Breast epithelium (tissue), 3 donors: ENCODE data around the gene LIPG.

Experiments used
- POLR2A ChIP-seq: fragments of 450-650 bp; IDR thresholded peaks from one replicate; pipeline ENCODE4 v1.6.1; 2016; ENCODE audit warnings: antibody characterized with exemption, mild to moderate bottlenecking, moderate library complexity
- POLR2AphosphoS5 ChIP-seq, 3 donors: sonication (generic); formaldehyde crosslinking; IDR thresholded peaks; one replicate each; pipeline ENCODE4 v1.6.1; 2017; ENCODE audit warnings: antibody characterized with exemption in 3 of 3
- TF ChIP-seq, protein P1 (sequence below), 3 donors: fragments of 450-650 bp; IDR thresholded peaks; one replicate each; pipeline ENCODE4 v1.5.1; 2016 to 2017; ENCODE audit warnings: antibody characterized with exemption in 3 of 3, mild to moderate bottlenecking in 3 of 3, moderate library complexity in 3 of 3

- TF ChIP-seq POLR2A: no peak
- TF ChIP-seq, protein P1, sequence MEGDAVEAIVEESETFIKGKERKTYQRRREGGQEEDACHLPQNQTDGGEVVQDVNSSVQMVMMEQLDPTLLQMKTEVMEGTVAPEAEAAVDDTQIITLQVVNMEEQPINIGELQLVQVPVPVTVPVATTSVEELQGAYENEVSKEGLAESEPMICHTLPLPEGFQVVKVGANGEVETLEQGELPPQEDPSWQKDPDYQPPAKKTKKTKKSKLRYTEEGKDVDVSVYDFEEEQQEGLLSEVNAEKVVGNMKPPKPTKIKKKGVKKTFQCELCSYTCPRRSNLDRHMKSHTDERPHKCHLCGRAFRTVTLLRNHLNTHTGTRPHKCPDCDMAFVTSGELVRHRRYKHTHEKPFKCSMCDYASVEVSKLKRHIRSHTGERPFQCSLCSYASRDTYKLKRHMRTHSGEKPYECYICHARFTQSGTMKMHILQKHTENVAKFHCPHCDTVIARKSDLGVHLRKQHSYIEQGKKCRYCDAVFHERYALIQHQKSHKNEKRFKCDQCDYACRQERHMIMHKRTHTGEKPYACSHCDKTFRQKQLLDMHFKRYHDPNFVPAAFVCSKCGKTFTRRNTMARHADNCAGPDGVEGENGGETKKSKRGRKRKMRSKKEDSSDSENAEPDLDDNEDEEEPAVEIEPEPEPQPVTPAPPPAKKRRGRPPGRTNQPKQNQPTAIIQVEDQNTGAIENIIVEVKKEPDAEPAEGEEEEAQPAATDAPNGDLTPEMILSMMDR (IDR thresholded peaks at IDR 0.05): no peak
- no peak for TF ChIP-seq POLR2AphosphoS5 (IDR thresholded peaks at IDR 0.05)
These were observed 26.3 kb downstream of the LIPG start for GRCh38 chr18:49588171-49588570.
